ENCODE data around the gene TMEM200A.

DNA sequence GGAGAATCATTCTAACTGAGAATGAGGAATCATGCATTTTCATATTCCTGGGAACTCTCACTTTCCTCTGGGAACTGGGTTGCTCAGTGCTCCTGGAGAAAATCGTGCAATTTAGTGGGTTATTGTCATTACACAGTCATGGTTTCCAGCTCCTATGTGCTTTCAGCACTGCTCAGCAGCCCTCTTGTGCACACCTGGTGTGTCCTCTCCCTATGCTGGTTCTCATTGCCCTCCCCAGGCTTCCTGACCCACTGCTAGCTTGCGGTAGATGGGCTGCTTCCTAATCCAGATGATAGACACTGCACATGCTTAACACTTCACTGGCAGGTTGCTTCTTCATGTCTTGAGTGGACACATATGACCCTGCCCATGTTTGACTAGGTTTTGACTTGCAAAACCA, 39.7 kb downstream of the TMEM200A start:
- no peak for TF ChIP-seq POLR2A (IDR thresholded peaks at IDR 0.05)
- TF ChIP-seq, protein P1, sequence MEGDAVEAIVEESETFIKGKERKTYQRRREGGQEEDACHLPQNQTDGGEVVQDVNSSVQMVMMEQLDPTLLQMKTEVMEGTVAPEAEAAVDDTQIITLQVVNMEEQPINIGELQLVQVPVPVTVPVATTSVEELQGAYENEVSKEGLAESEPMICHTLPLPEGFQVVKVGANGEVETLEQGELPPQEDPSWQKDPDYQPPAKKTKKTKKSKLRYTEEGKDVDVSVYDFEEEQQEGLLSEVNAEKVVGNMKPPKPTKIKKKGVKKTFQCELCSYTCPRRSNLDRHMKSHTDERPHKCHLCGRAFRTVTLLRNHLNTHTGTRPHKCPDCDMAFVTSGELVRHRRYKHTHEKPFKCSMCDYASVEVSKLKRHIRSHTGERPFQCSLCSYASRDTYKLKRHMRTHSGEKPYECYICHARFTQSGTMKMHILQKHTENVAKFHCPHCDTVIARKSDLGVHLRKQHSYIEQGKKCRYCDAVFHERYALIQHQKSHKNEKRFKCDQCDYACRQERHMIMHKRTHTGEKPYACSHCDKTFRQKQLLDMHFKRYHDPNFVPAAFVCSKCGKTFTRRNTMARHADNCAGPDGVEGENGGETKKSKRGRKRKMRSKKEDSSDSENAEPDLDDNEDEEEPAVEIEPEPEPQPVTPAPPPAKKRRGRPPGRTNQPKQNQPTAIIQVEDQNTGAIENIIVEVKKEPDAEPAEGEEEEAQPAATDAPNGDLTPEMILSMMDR (IDR thresholded peaks at IDR 0.05), result no peak
